Astrocyte of the cerebellum (primary cell): ENCODE results near the gene SLC6A4.

Experiments
- DNase-seq: peaks from one replicate; pipeline ENCODE4 v3.0.0-alpha.2; 2011; ENCODE audit warnings: low read depth
- H3K4me3 ChIP-seq: 2 replicates; pipeline ENCODE4 v1.5.1; 2011; ENCODE audit warnings: mild to moderate bottlenecking, low read depth, low read length, moderate library complexity
- in situ Hi-C: cut with HindIII; loops from 2 replicates; pipeline ENCODE4 v1.10.0; 2017; ENCODE audit warnings: low sequenced_read_pairs
- TF ChIP-seq, protein P1 (sequence below): IDR thresholded peaks from 2 replicates; pipeline ENCODE4 v1.5.1; 2012; ENCODE audit warnings: low read length, low read depth, moderate library complexity, mild to moderate bottlenecking; ENCODE audit errors: missing control alignments

Gene SLC6A4

DNA sequence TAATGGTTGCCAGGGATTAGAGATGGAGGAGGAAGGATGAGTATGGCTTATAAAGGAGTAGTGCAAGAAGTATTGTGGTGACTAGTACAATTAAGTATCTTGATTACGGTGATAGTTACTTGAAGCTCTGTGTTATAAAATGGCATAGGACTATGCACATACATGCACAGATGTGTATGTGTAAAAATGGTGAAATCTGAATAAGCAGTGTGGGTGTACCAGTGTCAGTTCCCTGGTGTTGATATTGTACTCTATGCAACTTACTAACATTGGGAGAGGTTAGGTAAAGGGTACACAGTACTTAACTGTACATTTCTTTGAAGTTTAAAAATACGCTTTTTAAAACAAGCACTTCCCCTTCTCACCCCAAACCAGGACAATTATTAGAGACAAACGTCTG lies 70.3 kb downstream of the SLC6A4 start:
- in situ Hi-C loops, result no loop called here
- TF ChIP-seq, protein P1, sequence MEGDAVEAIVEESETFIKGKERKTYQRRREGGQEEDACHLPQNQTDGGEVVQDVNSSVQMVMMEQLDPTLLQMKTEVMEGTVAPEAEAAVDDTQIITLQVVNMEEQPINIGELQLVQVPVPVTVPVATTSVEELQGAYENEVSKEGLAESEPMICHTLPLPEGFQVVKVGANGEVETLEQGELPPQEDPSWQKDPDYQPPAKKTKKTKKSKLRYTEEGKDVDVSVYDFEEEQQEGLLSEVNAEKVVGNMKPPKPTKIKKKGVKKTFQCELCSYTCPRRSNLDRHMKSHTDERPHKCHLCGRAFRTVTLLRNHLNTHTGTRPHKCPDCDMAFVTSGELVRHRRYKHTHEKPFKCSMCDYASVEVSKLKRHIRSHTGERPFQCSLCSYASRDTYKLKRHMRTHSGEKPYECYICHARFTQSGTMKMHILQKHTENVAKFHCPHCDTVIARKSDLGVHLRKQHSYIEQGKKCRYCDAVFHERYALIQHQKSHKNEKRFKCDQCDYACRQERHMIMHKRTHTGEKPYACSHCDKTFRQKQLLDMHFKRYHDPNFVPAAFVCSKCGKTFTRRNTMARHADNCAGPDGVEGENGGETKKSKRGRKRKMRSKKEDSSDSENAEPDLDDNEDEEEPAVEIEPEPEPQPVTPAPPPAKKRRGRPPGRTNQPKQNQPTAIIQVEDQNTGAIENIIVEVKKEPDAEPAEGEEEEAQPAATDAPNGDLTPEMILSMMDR, result no peak
- no peak for DNase-seq
- no peak overlapping the region for H3K4me3 ChIP-seq

DNA sequence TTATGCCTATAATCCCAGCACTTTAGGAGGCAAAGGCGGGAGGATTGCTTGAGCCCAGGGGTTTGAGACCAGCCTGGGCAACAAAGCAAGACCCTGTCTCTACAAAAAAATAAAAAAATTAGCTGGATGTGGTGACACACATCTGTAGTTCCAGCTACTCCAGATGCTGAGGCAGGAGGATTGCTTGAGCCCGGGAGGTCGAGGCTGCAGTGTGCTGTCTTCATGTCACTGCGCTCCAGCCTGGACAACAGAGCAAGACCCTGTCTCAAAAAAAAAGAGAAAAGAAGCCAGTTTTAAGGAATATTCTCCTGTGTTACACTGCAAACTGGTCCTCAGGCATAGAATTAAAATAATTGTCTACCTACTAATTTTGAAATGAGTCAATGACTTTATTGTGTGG lies 71.0 kb downstream of the SLC6A4 start:
- no peak for DNase-seq
- in situ Hi-C loops, result no loop called here
- TF ChIP-seq, protein P1, result no peak
- no peak overlapping the region for H3K4me3 ChIP-seq

DNA sequence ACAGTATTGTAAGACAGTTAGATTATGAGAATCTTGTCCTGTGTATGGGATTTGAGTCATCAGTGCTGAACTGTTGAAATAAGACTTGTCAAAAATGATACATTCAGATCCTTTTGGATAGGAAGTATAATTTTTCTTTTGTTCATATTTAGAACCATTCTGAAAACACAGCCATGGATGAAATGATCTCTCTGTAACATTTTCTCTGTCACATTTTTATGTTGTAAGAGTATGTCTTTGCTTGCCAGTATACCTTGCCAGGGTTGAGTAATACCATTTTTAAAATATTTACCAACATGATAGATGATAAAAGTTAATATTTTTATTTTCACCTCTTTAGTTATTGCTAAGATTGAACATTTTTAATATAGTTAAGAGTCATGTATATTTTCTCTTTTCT lies 73.9 kb downstream of the SLC6A4 start:
- H3K4me3 ChIP-seq, result no peak overlapping the region
- in situ Hi-C loops, result no loop called here
- no peak for DNase-seq
- TF ChIP-seq, protein P1, result no peak

DNA sequence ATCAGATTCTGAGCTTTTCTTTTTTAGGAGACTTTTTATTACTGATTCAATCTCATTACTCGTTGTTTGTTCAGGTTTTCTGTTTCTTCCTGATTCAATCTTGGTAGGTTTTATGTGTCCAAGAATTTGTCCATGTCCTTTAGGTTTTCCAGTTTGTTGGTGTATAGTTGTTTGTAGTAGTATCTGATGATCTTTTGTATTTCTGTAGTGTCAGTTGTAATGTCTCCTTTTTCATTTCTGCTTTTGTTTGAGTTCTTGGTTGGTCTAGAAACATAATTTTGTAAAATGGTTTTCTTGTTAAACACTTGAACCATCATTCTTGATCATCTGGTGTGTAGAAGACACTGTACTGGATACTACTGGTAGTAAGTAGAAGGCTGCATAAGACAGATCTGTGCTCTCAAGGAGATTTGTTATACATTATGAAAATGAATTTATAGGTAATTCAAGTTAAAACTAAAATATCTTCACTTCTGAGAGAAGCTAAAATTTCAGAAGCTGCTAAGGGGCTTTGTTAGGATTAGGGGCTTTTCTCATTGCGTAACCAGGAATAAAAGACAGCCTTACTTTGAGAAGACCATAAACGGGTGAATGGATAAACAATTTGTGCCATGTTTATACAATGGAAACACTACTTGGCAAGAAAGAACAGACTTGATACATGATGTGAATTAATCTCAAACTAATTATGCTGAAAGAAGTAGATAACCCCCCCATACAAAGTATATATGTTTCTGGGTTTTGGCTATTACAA lies 74.9 kb downstream of the SLC6A4 start:
- in situ Hi-C loops, result no loop called here
- DNase-seq, result no peak
- H3K4me3 ChIP-seq, result no peak overlapping the region
- TF ChIP-seq, protein P1, result no peak

DNA sequence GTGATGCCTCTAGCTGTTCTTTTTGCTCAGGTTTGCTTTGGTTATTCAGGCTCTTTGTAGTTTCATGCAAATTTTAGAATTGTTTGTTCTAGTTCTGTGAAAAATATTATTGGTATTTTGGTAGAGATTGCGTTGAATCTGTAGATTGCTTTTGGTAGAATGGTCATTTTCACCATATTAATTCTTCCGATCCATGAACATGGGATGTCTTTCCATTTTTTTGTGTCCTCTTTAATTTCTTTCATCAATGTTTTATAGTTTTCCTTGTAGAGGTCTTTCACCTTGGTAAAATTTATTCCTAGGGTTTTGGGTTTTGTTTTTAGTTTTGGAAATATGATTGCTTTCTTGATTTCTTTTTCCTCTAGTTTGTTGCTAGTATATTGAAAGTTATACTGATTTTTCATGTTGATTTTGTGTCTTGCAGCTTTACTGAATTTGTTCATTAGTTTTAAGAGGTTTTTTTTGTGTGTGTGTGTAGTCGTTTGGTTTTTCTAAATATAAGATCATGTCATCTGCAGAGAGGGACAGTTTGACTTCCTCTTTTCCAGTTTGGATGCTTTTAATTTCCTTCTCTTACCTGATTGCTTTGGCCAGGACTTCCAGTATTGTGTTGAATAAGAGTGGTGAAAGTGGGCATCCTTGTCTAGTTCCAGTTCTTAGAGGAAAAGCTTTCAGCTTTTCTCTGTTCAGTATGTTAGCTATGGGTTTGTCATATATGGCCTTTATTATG lies 76.4 kb downstream of the SLC6A4 start:
- TF ChIP-seq, protein P1, result no peak

DNA sequence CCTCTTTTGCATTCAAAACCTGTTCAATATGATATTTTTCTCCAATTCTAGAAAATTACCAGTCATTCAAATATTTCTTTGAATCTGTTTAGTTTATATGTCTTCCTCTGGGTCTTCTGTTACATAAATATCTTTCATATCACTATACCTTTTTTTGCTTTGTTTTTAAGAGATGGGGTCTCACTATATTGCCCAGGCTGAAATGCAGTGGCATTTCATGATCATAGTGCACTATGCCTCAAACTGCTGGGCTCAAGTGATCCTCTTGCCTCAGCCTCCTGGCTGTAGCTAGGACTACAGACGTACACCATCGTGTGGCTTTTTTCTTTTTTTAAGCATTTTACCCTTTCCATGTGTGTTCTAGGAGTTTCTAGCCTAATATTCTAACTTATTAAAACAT lies 80.1 kb downstream of the SLC6A4 start:
- in situ Hi-C loops, result no loop called here
- no peak for DNase-seq
- H3K4me3 ChIP-seq, result no peak overlapping the region
- TF ChIP-seq, protein P1, result no peak

More for the DNA sequence above, 76.4 kb downstream of the SLC6A4 start:
- H3K4me3 ChIP-seq, result no peak overlapping the region
- DNase-seq, result no peak
- in situ Hi-C loops, result no loop called here
